HG03432 (cell line): Measurements from ENCODE around the gene HEPACAM.
"Not testable (repeated sequence)": the region's sequence is repeated elsewhere in the genome, so short reads cannot be mapped to it uniquely, and the experiment has no call there.

Experiments used
- ATAC-seq: cut with Tn5 transposase; IDR thresholded peaks from one replicate; pipeline ENCODE4 v1.9.1; 2021; ENCODE audit warnings: mild to moderate bottlenecking, moderate library complexity; ENCODE audit not compliant: unreplicated experiment

The HEPACAM gene

GRCh38 chr11:124935548-124936514, at the start of gene HEPACAM:
TSS of gene HEPACAM (minus strand) at chr11:124936047. CDS start at chr11:124936006, 41 bp downstream.
- ATAC-seq, result no peak

- no peak for ATAC-seq
Measured at GRCh38 chr11:124984512-124984854, 48.6 kb upstream of the HEPACAM start.

- no peak for ATAC-seq
Measured at GRCh38 chr11:124983674-124984511, 48.0 kb upstream of the HEPACAM start.

GRCh38 chr11:124982043-124982442, 46.2 kb upstream of the HEPACAM start:
- ATAC-seq, result no peak

- ATAC-seq, result no peak
Measured at GRCh38 chr11:124978316-124978715, 42.5 kb upstream of the HEPACAM start.

- no peak for ATAC-seq
Measured at GRCh38 chr11:124977006-124977405, 41.2 kb upstream of the HEPACAM start.

- no peak for ATAC-seq
Measured at GRCh38 chr11:124976531-124976930, 40.7 kb upstream of the HEPACAM start.

GRCh38 chr11:124971810-124972209, 36.0 kb upstream of the HEPACAM start:
- no peak for ATAC-seq

- no peak for ATAC-seq
Measured at GRCh38 chr11:124970925-124971324, 35.1 kb upstream of the HEPACAM start.

GRCh38 chr11:124968197-124968596, 32.4 kb upstream of the HEPACAM start:
- not testable (repeated sequence) for ATAC-seq

- ATAC-seq, result peak; percentile 91
Measured at GRCh38 chr11:124961972-124962609, 26.2 kb upstream of the HEPACAM start.

GRCh38 chr11:124955035-124955434, 19.2 kb upstream of the HEPACAM start:
- no peak for ATAC-seq

- no peak for ATAC-seq
Measured at GRCh38 chr11:124954590-124954955, 18.7 kb upstream of the HEPACAM start.

- peak; percentile 100 for ATAC-seq
Measured at GRCh38 chr11:124953753-124954589, 18.1 kb upstream of the HEPACAM start, which contains the start of gene CCDC15. TSS of gene CCDC15 (plus strand) at chr11:124954202. CDS start at chr11:124954733, 531 bp downstream.

- ATAC-seq, result no peak
Measured at GRCh38 chr11:124951341-124951740, 15.5 kb upstream of the HEPACAM start.

GRCh38 chr11:124950601-124951330, 14.9 kb upstream of the HEPACAM start:
- ATAC-seq, result no peak

GRCh38 chr11:124946735-124947141, 10.9 kb upstream of the HEPACAM start:
- no peak for ATAC-seq

GRCh38 chr11:124945826-124946225, 10.0 kb upstream of the HEPACAM start:
- no peak for ATAC-seq

GRCh38 chr11:124944565-124944964, 8.7 kb upstream of the HEPACAM start:
- ATAC-seq, result no peak

- ATAC-seq, result no peak
Measured at GRCh38 chr11:124943741-124944140, 7.9 kb upstream of the HEPACAM start.
